Progenitor cell of endocrine pancreas (in vitro differentiated cells): ENCODE measurements around the gene GSTCD. TPM values are rescaled to one million over a fixed set of nuclear protein-coding genes. Genes with fewer than 3 reads are reported as not detected.

Experiments used
- DNase-seq: peaks from one replicate; pipeline ENCODE4 v3.0.0; 2021; ENCODE audit warnings: low spot score; ENCODE audit not compliant: unreplicated experiment
- H3K27ac Mint-ChIP-seq: 2 replicates; pipeline ENCODE4 v1.8.0; 2021; ENCODE audit warnings: mild to moderate bottlenecking, moderate library complexity, mixed read lengths
- H3K27me3 Mint-ChIP-seq: 2 replicates; pipeline ENCODE4 v1.8.0; 2021; ENCODE audit warnings: mixed read lengths
- H3K36me3 Mint-ChIP-seq: 2 replicates; pipeline ENCODE4 v1.8.0; 2022; ENCODE audit warnings: mixed read lengths; ENCODE audit not compliant: insufficient read depth
- H3K4me1 Mint-ChIP-seq: 2 replicates; pipeline ENCODE4 v1.8.0; 2021; ENCODE audit warnings: low read depth, mixed read lengths
- H3K4me3 Mint-ChIP-seq: 2 replicates; pipeline ENCODE4 v1.8.0; 2021; ENCODE audit warnings: low read depth, mild to moderate bottlenecking, moderate library complexity, mixed read lengths
- H3K9me3 Mint-ChIP-seq: 2 replicates; pipeline ENCODE4 v1.8.0; 2021; ENCODE audit warnings: low read depth, mixed read lengths
- CTCF ChIP-seq: fragments of 200-600 bp; sonication (generic); IDR thresholded peaks from one replicate; pipeline ENCODE4 v1.5.0; 2021; ENCODE audit warnings: antibody characterized with exemption, mild to moderate bottlenecking; ENCODE audit not compliant: unreplicated experiment
- total RNA-seq: library from RNA; stranded (reverse); gene quantifications from 2 replicates; pipeline ENCODE4 v1.2.1, GENCODE V29; 2021

GSTCD gene
- total RNA-seq, 1 donor from 2014 or later = 26.3 TPM

- Mint-ChIP-seq H3K4me3 (peak overlapping the region; percentile 98), H3K36me3 (peaks cover 4% of the 10 kb centered on the region), H3K9me3 (peaks cover 3% of the 10 kb centered on the region), H3K27ac (no peak overlapping the region), H3K4me1 (peaks cover 34% of the 10 kb centered on the region), H3K27me3 (no peaks in the 10 kb centered on the region)
- TF ChIP-seq CTCF = no peak
- DNase-seq = no peak
Observed at GRCh38 chr4:105710012-105710600, 1.5 kb downstream of the GSTCD start.

- H3K9me3 Mint-ChIP-seq = peaks cover 3% of the 10 kb centered on the region
- no peak for TF ChIP-seq CTCF
- H3K27me3 Mint-ChIP-seq = no peaks in the 10 kb centered on the region
- H3K4me3 Mint-ChIP-seq = no peak overlapping the region
- no peak for DNase-seq
- H3K27ac Mint-ChIP-seq = no peak overlapping the region
- peaks cover 3% of the 10 kb centered on the region for H3K36me3 Mint-ChIP-seq
- H3K4me1 Mint-ChIP-seq = peaks cover 34% of the 10 kb centered on the region
Observed at GRCh38 chr4:105710678-105711077, 2.1 kb downstream of the GSTCD start.

- Mint-ChIP-seq H3K4me3 (no peak overlapping the region), H3K9me3 (no peaks in the 10 kb centered on the region), H3K27me3 (no peaks in the 10 kb centered on the region), H3K27ac (no peak overlapping the region), H3K4me1 (peaks cover 26% of the 10 kb centered on the region), H3K36me3 (no peaks in the 10 kb centered on the region)
- TF ChIP-seq CTCF = no peak
- DNase-seq = no peak
Observed at GRCh38 chr4:105712766-105713165, 4.2 kb downstream of the GSTCD start.

DNA sequence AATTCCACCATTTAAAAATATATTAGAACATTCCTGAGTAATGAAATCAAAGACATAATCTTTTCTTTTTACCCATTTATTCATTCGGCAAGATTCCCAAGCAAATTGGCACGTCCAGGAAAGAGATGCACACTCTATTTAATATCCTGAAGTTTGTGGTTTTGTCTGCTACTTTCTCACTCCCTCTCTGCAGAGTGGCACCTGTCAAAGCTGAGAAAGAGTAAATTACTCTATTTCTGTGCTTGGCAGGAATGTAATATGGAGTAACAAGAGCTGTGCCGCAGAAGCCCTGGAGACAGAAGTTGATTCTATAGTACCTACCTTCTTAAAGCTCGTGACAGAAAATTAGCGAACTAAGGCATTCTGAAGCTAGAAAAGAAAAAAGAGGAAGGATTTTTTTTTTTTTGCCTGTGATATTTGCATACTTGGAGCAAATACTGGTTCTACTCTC, 5.5 kb downstream of the GSTCD start:
- Mint-ChIP-seq H3K27me3 (no peaks in the 10 kb centered on the region), H3K9me3 (no peaks in the 10 kb centered on the region), H3K4me3 (no peak overlapping the region), H3K27ac (no peak overlapping the region), H3K36me3 (no peaks in the 10 kb centered on the region), H3K4me1 (peaks cover 24% of the 10 kb centered on the region)
- no peak for TF ChIP-seq CTCF
- no peak for DNase-seq

GRCh38 chr4:105714932-105715331, 6.3 kb downstream of the GSTCD start:
- Mint-ChIP-seq H3K4me3 (no peak overlapping the region), H3K9me3 (no peaks in the 10 kb centered on the region), H3K4me1 (peaks cover 17% of the 10 kb centered on the region), H3K27me3 (no peaks in the 10 kb centered on the region), H3K36me3 (no peaks in the 10 kb centered on the region), H3K27ac (no peak overlapping the region)
- DNase-seq = no peak
- no peak for TF ChIP-seq CTCF
